Measurements from ENCODE around the gene MAP2K4.
A peak's percentile ranks its signal among the peaks of the same experiment; 100 is the strongest.

MAP2K4 gene

DNA sequence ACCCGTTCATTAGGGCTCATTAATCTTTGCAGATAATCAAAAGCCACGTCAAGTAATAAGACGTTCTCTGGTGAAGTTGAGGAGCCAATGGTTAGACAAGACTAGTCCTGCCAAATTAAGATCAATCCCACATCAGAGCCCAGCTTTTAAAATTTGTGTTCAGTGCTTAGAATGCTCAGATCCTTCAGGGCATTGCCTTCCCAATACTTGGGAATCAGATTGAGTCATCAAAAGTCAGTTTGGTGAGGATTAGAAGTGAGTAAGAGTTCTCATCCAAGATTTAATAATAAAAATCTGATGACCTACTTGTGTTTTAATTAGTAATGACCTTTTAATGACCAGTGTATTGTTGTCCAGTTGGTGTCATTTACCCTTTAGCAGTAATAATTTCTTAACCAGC lies 19.8 kb downstream of the MAP2K4 start:
- DNase-seq (ENCODE audit: low read depth) = no peak

DNA sequence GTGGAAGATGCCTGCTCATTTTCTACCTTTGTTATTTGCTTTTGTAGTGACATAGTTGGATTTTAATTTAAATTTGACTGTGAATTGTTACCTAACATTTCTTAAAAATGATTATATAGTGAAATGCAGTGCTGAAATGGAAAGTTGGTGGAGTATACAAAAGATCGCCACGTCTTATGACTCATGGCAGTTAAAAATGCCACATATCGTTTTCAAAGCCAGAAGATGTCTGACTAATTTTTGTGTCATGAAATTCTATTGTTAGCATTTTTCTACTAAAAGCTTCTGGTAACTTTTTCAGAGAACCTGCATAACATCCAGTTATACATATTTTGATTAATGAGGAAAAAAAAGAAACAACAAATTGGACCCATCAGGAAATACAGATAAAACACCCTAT lies 20.6 kb downstream of the MAP2K4 start:
- DNase-seq (ENCODE audit: low read depth) = peak; percentile 57

DNA sequence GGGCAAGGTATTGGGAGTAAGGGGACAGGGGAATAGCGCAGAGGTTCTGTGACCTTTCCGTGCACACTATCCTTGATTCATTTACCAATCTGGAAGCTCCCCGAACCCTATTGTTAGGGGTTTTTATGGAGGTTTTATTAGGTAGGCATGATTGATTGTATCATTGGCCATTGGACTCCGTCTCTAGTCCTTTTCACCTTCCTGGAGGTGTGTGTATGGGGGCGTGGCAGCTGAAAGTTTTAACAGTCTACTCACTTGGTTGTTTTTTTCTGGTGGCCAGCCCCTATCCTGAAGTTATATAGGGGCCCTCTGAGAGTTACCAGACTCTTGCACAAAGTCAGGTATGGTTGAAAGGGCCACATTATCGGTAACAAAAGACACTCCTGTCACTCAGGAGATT lies 23.0 kb downstream of the MAP2K4 start:
- DNase-seq (ENCODE audit: low read depth) = no peak

DNA sequence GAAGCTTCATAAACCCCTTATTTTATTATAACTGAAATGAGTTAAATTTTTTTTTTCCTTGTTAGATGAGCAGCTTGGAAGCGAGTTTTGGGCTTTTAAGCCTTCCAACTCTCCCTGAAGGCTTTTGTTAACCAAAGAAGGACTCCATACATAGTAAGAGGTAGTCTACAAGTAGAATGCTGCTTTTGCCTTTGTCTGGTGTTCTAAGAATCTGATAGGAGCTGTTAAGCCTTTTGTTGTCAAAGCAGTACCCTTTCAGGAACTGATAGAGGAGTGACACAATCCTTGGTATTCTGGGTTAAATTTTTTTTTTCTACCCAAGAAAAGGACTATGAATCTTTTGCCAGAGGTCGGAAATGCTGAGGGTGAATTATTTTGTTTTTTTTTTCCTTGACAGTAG lies 26.1 kb downstream of the MAP2K4 start:
- DNase-seq (ENCODE audit: low read depth) = no peak

DNA sequence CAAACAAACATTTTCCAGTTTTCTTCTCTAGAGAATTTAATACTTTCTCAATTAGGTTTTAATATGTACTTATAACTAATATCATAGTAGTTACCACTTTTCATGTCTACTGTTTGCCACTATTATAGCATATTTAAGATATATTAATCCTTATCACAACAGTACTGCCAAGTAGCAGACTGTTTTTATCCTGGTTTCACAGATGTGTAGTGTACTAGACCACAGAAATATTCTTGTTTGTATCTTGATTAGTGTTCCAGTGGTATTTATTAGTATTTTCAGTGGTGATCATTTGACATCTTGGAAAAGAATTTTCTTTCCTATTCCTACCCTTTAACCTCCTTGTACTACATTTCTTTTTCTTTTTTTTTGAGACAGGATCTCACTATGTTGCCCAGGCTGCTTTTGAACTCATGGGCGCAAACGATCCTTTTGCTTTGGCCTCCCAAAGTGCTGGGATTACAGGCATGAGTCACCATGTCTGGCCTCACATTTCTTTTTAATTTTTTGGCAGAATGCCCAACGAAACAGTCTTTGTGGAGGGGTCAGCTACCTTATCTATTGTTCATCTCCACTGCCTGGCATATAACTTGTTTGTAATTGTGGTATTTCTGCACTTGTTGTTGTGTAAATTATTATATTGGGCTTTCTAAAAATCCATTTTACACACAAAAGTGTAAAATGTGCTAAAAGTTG lies 27.2 kb downstream of the MAP2K4 start:
- no peak for DNase-seq (ENCODE audit: low read depth)

DNA sequence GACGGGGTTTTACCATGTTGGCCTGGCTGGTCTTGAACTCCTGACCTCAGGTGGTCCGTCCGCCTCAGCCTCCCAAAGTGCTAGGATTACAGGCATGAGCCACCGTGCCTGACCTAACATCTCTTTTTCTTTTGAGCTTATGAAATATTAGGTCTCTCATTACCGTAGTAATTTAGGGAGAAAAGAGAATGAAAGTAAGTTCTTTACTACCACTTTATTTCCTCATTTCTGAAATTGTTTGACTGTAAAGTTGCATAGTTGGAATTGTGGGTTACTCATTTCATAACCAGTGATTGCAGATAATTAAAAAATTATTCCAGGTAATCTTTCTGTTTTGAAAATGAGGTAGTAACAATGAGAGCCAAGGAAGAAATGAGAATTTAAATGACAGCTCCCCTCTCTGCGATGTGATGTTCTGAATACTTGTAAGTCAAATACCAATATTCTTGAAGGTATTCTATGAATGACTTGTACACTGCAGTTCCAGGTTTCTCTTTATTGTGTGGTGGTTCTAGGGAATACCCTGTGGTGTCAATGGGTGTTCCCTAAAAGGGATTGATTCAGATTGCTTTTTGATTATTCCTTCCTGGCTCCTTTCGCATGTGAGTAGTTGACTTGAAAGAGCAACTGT lies 28.3 kb downstream of the MAP2K4 start:
- no peak for DNase-seq (ENCODE audit: low read depth)

DNA sequence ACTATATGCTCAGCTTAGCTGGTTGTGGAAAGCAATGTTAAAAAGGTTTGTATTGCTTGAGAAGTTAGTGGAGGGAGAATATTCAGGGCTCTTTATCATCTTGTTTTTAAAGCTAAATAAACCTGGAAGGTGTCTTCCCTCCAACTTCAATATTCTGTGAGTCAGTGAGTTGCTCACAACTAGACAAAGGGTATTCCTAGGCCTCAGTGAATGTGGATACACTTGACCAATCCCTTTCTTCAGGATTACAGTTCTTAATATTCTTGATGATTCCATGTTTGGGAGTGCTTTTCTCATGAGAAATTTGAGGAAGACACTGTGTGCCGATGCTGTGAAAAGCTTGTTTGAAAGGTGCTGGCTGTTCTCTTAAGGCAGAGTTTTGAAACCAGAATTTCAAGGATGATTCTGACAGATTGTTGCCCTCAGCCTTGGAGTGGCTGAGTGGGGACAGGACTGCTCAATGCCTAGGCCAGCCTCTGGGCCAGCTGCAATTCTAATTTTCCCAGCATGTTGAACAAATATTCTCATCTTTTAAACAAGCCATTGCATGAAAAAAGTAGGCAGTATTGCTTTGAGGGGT lies 30.1 kb downstream of the MAP2K4 start:
- DNase-seq (ENCODE audit: low read depth) = no peak

DNA sequence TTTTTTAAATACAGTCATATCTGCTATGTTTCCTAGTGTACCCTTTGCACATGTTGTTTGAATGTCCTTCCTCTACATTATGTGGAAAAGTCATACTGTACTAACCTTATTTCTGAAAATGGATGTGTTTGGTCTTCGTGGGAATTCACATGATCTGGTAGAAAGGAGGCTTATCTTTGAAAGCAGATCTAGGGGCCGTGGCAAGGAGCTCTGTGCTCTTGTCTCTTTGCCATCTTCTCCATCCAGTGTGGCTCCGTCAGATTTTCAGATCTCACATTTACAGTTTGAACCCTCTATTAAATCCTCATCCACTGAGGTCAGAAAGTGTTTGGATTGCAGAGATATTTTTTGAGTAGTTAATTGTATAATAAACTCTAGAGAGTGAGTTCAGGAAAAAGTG lies 32.9 kb downstream of the MAP2K4 start:
- DNase-seq (ENCODE audit: low read depth) = no peak

DNA sequence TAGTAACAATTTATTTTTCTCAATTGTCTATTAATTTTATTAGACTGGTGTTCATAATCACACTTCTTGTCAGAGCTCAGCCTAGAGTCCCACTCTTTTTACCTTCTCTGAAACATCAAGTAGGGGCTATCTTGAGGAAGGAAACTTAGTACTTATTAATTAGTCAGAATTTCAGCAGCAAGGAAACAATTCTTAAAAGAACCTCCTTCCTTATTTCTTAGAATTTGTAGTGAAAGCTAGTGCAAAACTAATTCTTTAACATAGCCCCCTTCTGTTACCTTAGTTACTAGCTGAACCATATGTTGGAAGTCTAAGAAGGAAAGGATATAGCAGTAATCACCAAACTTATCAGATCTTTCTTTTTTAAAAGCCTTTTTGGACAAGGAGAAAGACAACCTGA lies 35.2 kb downstream of the MAP2K4 start:
- DNase-seq (ENCODE audit: low read depth) = no peak

DNA sequence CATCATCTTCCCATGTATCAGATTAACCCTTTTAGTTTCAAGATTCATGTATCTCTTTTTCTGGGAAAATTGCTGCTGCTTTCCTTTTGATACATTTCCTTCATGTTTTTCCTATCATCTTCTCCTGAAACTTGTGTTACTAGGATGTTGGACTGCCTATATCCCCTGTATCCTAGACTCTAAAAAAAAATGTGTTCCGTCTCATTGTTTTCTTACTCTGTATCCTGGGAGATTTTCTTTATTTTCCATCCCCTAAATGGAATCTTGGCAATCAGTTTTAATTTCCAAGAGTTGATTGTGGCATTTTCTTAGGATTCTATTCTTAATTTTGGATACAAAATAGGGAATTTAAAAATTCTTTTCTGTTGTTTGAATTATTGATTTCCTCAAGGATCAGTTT lies 36.8 kb downstream of the MAP2K4 start:
- DNase-seq (ENCODE audit: low read depth) = no peak

DNA sequence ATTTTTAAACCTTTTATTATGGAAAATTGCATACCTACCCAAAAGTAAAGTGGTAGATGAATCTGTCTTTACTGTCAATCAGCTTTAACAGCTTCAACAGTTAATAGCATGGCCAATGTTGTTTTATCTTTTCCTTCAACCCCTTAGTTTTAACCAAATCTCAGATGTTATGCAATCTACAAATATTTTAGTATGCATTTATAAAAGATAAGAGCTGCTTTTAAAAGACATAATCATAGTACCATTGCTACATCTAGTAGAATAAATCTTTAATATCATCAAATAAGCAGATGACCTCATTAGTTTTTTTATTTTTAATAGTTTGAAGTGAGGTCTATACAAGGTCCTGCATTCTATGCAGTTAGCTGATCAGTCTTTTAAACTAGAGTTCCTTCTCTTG lies 37.9 kb downstream of the MAP2K4 start:
- no peak for DNase-seq (ENCODE audit: low read depth)

DNA sequence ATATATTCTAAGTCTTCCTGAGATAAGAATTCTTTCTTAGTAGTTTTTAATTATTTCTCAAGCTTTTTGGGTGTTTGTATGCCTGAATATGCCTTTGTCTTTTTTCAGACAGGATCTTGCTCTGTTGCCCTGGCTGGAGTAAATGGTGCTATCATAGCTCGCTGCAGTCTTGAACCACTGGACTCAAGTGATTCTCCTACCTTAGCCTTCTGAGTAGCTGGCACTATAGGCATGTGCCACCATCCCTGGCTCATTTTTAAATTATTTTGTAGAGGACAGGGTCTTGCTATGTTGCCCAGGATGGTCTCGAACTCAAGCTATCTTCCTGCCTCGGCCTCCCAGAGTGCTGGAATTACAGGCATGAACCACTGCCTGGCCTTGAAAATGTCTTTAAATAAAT lies 41.6 kb downstream of the MAP2K4 start:
- no peak for DNase-seq (ENCODE audit: low read depth)

DNA sequence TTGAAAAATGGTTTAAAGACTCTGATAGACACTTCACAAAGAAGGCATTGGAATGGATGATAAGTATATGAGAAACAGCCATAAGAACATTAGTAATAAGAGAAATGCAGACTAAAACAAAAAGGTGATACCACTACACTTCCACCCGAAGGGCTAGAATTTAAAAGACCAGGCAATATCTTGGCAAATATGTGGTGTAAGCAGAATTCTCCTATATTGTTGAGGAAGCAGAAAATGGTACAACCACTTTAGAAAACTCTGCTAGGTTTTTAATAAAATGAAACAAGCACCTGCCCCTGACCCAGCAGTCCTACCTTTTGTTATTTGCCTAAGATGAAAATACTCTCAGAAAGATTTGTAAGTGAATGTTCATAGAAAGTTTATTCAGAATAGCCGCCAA lies 43.7 kb downstream of the MAP2K4 start:
- no peak for DNase-seq (ENCODE audit: low read depth)

DNA sequence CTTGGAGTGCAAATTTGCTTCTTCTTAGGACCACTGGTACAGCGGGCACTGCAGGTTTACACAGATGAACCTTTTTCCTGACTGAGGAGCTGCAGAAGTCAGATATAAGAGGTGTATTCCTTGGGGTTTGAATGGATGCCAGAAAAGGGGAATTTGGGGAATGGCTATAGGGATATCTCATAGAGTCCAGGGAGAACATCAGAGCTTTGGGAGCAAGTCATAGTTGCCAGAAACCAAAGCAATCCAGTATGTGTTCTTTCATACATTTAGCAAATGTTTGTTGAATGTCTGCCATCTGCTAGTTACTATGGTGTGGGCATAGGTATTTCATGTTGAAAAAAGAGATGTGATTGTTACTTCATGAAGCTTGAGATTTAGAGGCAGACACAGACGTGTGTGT lies 46.8 kb downstream of the MAP2K4 start:
- no peak for DNase-seq (ENCODE audit: low read depth)

DNA sequence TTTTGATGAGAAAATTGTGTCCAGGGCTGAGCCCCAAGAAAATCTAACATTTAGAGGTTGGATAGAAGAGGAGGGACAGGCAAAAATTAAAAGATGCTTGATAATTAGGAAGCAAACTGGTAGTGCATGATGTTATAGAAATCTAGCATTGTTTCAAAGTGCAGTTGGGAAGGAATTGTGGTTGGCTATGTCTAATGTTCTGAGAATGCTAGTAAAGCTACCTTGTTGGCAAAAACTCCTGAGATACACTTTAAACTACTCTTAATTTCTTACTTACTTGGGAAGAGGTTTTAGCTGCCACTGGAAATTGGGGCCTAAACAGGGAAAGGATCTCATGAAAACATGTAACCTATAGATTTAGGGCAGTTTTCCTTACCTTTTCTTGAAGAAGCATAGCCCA lies 48.3 kb downstream of the MAP2K4 start:
- no peak for DNase-seq (ENCODE audit: low read depth)

DNA sequence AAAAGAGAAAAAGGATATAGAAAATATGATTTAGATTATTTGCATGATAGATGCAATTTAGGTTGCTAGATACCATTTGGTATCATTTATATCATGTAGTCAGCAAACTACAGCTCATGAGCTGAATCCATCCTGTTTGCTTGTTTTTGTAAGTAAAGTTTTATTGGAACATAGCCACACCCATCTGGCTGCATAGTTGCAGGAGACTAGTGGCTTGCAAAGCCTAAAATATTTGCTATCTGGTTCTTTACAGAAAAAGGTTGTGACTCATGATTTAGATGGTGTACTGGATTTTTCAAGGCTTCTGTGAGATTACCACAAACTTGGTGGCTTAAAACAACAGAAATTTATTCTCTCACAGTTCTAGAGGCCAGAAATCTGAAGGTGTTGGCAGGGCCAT lies 49.9 kb downstream of the MAP2K4 start:
- peak; percentile 67 for DNase-seq (ENCODE audit: low read depth)

DNA sequence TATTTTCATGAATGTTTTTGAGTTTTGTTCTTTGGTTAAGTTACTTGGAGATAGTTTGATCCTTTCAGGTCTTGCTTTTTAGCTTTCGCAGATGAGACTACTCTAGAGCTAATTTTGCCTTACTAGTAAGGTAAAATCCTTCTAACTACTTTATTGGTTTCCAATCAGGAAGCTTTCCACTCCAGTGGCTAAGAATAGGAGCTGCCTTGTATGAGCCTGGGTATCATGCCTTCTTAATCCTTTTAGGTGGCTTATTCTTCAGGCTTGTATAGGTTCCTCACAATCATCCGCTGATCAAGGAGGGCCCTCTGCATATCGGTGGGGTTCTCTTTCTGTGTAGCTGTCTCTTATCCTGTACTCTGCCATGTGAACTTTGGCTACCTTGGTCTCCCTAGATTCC lies 53.7 kb downstream of the MAP2K4 start:
- DNase-seq (ENCODE audit: low read depth) = no peak

DNA sequence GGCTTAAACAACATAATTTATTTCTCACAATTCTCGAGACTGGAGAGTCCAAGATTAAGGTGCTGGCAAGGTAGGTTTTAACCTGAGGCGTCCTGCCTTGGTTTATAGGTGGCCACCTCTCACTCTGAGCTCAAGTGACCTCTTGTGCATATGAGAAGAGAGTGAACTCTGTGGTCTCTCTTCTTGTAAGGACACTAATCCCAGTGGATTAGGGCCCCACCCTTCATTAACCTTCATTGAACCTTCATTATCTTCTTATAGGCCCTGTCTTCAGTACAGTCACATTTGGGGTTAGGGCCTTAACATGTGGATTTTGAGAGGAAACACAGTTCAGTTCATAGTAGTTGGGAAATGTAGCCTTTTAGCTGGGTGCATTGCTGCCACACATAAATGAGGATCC lies 57.1 kb downstream of the MAP2K4 start:
- no peak for DNase-seq (ENCODE audit: low read depth)

DNA sequence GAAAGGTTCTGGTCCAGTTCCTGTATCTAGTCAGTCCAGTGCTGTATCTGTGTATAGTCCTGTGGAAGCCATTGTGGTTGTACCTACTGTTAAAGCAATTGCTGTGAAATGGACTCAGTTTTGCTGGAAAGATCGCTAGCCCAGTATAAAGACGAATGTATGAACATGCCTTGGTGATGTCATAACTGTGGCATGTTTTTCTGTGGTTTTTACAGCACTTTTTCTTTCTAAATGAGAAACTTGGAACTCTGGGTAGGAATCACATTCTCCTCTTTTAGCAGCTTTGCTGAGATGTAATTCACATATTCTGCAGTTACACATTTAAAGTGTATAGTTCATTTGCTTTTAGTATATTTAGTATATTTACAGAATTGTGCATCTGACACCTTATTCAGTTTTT lies 58.1 kb downstream of the MAP2K4 start:
- DNase-seq (ENCODE audit: low read depth) = peak; percentile 75

DNA sequence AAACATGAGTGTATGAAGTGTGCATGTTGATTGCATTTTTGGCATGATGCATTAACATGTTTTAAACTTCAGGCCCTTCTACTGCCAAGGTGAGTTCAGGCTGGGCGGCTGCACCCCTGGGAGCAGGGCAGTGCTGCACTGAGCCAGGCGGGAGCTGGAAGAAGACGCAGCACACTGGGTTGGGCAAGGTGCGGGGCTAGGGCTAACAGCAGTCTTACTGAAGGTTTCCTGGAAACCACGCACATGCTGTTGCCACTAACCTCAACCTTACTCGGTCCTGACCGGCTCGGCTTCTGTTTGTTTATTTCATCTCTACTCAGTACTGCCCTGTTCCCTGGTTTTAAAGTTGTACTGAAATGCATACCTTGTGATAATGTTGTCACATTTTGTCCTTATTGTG lies 61.0 kb downstream of the MAP2K4 start:
- DNase-seq (ENCODE audit: low read depth) = no peak

DNA sequence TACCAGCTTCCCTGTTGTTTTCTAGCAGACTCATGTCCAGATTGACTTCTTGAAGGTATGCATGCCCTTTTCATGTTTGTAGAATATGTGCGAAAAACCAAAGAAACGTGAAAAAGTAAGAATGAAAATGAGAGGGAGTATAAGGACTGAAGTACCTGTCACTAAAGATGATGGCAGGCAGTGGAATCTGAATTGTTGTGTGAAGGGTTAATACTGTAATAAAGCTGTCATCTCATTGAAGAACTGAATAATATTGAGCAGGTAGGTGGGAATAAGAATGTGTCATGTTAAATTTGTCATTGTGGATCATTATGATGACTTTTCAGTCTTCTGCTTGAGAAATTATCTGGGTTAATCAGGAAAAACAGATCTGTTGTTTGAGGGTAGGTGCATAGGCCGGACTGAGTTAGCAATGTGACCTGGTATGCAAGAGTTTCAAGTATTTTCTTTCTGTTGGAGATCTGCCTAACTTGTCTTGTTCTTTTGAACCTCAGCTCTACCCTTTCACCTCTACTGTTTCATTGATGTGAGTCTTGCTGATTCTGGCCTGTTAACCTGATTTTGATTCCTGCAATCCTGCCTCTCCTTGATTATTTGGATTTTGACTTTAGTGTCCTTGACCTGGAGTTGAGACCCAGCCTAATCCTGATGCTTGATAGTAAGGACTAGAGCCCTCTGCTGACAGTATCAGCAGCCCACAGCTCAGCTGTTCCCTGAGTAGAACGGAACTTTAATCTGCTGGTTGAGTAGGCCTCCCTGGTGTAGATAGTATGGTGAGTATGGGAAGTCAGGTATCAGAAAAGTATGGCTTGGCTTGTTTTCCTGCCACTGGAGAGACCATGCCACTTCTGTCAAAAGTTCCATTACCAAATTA lies 64.6 kb downstream of the MAP2K4 start:
- DNase-seq (ENCODE audit: low read depth) = no peak

DNA sequence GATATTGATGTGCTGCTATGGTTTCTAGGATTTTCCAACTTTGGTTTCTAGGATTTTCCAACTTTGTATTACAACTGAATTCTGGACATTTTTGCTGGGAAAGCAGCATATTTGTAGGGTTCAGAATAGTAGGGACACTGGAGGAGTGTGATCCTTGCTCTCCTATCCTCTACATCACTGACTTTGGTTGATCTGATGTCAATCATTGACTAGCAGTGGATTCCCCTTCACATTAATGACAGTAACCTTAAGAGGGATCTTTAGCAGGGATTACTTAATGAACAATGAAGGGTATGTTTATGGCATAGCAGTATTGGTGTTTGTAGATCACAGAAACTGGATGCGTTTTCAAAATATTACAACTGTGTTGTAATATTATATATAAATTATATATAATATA lies 67.4 kb downstream of the MAP2K4 start:
- DNase-seq (ENCODE audit: low read depth) = no peak

DNA sequence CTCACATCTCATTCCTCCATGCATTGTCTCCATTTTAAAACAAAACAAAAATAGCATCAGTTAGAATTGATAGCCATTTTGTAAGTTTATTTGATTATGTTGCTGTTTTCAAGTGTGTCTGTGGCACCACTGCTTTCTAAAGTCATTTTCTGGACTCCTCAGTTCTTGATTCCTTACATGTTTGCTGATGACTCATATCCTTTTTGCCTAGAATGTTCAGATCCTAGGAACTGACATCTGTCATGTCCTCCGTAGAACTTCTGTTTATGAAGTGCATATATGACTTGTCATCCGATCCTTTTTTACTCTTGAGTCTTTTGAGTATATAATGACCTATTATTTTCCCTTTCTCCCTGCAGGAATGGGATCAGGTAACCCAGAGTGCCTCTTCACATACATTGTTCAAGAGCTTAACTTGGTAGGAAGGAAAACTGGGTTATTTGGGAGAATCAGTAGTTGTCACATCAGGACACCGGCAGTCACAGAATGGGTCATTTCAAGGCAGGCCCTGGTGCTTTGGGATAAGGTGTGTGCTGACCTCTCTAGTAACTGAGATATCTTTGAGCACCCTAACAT lies 69.2 kb downstream of the MAP2K4 start:
- peak; percentile 76 for DNase-seq (ENCODE audit: low read depth)
